ENCODE results near the gene PPP1R37.
A peak's percentile ranks its signal among the peaks of the same experiment; 100 is the strongest.

The PPP1R37 gene

DNA sequence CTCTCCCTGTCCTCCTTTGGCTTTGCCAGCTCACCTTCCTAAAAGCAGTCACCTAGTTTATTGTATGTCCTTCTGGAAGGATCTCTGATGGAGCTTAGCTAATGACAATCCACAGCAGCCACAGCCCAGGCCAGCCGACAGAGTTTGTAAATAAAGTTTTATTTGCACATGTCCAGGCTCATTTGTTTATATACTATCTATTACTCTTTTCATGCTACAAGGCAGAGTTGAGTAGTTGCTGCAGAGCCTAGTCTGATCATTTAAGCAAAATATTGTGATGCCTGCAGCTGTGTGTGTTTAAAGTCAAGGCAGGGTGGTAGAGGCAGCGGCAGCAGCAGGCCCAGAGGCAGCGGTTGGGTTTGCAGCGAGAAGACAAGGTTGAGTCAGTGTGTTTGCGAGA, 35.2 kb downstream of the PPP1R37 start:
- TF ChIP-seq CREB5 (CRISPR knock-in tag; IDR thresholded peaks at IDR 0.05; ENCODE audit: low read depth), result no peak
- no peak for TF ChIP-seq GLIS3 (CRISPR knock-in tag; IDR thresholded peaks at IDR 0.05)
- TF ChIP-seq PPARA (CRISPR knock-in tag; IDR thresholded peaks at IDR 0.05; ENCODE audit: borderline replicate concordance), result no peak
- ATAC-seq, result no peak

GRCh38 chr19:45128806-45129205, 35.8 kb downstream of the PPP1R37 start:
- TF ChIP-seq SNAI2 (CRISPR knock-in tag; IDR thresholded peaks at IDR 0.05) (no peak), ZC3H10 (CRISPR knock-in tag; IDR thresholded peaks at IDR 0.05) (no peak), ISL1 (CRISPR knock-in tag; IDR thresholded peaks at IDR 0.05) (no peak), TSHZ2 (CRISPR knock-in tag; IDR thresholded peaks at IDR 0.05) (no peak), ARNTL (CRISPR knock-in tag; IDR thresholded peaks at IDR 0.05; ENCODE audit: borderline replicate concordance, low read depth) (no peak), ESRRG (CRISPR knock-in tag; IDR thresholded peaks at IDR 0.05) (no peak), ZNF8 (CRISPR knock-in tag; IDR thresholded peaks at IDR 0.05) (no peak), CSDC2 (CRISPR knock-in tag; IDR thresholded peaks at IDR 0.05) (no peak), TOX (CRISPR knock-in tag; IDR thresholded peaks at IDR 0.05; ENCODE audit: borderline replicate concordance) (no peak), ZFP3 (CRISPR knock-in tag; IDR thresholded peaks at IDR 0.05) (no peak), GLIS3 (CRISPR knock-in tag; IDR thresholded peaks at IDR 0.05) (no peak), ZNF565 (CRISPR knock-in tag; conservative IDR thresholded peaks at IDR 0.05; ENCODE audit: low read depth) (no peak), PPARA (CRISPR knock-in tag; IDR thresholded peaks at IDR 0.05; ENCODE audit: borderline replicate concordance) (no peak), RARB (CRISPR knock-in tag; IDR thresholded peaks at IDR 0.05) (no peak), OSR1 (CRISPR knock-in tag; IDR thresholded peaks at IDR 0.05) (no peak), ZFP30 (CRISPR knock-in tag; IDR thresholded peaks at IDR 0.05) (no peak), TCF4 (CRISPR knock-in tag; IDR thresholded peaks at IDR 0.05; ENCODE audit: borderline replicate concordance) (no peak), ZNF70 (CRISPR knock-in tag; IDR thresholded peaks at IDR 0.05) (no peak)
- TF ChIP-seq, protein P1, sequence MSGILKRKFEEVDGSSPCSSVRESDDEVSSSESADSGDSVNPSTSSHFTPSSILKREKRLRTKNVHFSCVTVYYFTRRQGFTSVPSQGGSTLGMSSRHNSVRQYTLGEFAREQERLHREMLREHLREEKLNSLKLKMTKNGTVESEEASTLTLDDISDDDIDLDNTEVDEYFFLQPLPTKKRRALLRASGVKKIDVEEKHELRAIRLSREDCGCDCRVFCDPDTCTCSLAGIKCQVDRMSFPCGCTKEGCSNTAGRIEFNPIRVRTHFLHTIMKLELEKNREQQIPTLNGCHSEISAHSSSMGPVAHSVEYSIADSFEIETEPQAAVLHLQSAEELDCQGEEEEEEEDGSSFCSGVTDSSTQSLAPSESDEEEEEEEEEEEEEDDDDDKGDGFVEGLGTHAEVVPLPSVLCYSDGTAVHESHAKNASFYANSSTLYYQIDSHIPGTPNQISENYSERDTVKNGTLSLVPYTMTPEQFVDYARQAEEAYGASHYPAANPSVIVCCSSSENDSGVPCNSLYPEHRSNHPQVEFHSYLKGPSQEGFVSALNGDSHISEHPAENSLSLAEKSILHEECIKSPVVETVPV (CRISPR knock-in tag; IDR thresholded peaks at IDR 0.05), result no peak
- TF ChIP-seq, protein P2, sequence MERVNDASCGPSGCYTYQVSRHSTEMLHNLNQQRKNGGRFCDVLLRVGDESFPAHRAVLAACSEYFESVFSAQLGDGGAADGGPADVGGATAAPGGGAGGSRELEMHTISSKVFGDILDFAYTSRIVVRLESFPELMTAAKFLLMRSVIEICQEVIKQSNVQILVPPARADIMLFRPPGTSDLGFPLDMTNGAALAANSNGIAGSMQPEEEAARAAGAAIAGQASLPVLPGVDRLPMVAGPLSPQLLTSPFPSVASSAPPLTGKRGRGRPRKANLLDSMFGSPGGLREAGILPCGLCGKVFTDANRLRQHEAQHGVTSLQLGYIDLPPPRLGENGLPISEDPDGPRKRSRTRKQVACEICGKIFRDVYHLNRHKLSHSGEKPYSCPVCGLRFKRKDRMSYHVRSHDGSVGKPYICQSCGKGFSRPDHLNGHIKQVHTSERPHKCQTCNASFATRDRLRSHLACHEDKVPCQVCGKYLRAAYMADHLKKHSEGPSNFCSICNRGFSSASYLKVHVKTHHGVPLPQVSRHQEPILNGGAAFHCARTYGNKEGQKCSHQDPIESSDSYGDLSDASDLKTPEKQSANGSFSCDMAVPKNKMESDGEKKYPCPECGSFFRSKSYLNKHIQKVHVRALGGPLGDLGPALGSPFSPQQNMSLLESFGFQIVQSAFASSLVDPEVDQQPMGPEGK (CRISPR knock-in tag; IDR thresholded peaks at IDR 0.05; ENCODE audit: borderline replicate concordance), result no peak
- no peak for ATAC-seq

DNA sequence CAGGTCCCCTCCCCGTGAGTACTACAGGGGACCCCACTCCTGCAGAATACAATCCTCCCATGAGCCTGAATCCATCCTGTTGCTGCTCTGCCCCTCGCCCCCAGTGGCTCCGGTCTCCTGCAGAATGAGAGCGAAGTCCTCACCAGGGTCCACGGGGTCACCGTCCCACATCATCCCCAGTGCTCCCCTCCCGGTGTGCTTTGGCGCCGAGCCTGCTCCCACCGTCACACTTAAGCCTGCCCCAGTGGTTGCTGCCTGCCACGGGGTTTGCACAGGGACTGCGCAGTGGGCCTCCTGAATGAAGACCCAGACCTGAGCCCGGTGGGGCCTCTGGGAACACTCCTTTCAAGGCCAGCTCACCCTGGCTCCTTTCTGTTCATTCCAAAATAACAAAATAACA, 37.3 kb downstream of the PPP1R37 start:
- TF ChIP-seq CSDC2 (CRISPR knock-in tag; IDR thresholded peaks at IDR 0.05), result no peak
- no peak for TF ChIP-seq OSR1 (CRISPR knock-in tag; IDR thresholded peaks at IDR 0.05)
- no peak for TF ChIP-seq ZC3H10 (CRISPR knock-in tag; IDR thresholded peaks at IDR 0.05)
- no peak for ATAC-seq

DNA sequence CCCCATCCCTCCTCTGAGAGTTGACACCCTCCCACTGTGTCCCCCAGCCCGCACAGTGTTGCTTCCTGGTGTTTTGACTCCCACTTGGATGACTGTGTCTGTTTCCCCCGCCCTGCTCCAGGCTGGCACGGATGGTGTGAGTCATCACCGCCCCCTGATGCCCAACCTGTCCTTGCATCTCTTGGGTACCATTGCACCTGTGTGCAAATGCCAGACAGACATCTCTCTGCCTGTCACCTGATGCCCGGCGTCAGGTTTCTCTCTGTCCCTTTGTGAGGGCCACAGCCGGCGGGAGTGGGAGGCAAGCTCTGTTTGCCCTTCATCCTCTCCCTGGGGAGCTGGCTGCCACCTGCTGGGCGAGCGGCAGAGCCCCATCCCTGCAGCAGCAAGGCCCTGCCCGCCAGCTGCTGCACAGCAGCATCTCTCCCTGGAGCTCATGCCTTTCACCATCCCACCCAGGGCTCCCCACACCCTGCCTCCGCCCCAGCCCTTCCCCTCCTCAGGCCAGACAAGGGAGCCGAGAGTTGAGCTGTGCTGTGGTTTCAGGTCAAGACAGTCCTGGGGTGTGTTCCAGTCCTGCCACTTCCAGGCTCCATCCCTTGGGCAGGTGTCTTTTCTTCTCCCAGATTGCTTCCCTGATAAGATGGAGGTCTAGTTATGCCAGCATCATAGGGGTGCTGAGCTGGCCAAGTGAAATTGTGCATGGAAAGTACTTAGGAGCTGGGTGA, 38.1 kb downstream of the PPP1R37 start:
- peak; percentile 58 for ATAC-seq
- no peak for TF ChIP-seq ISL1 (CRISPR knock-in tag; IDR thresholded peaks at IDR 0.05)
- no peak for TF ChIP-seq BACH2 (CRISPR knock-in tag; IDR thresholded peaks at IDR 0.05; ENCODE audit: borderline replicate concordance)
- TF ChIP-seq, protein P2 (CRISPR knock-in tag; IDR thresholded peaks at IDR 0.05; ENCODE audit: borderline replicate concordance), result no peak
- TF ChIP-seq CREB5 (CRISPR knock-in tag; IDR thresholded peaks at IDR 0.05; ENCODE audit: low read depth), result no peak
- no peak for TF ChIP-seq GLIS3 (CRISPR knock-in tag; IDR thresholded peaks at IDR 0.05)
